Osteoblast (primary cell): ENCODE measurements around the gene SMARCD2. TPM values are rescaled to one million over a fixed set of nuclear protein-coding genes. Genes with fewer than 3 reads are reported as not detected.
A peak's percentile ranks its signal among the peaks of the same experiment; 100 is the strongest.

Experiments used
- DNase-seq: peaks from one replicate; pipeline ENCODE4 v3.0.0; 2011; ENCODE audit warnings: low spot score, mixed read lengths; ENCODE audit not compliant: insufficient read length; ENCODE audit errors: missing footprints
- H2AFZ ChIP-seq: 2 replicates; pipeline ENCODE4 v1.6.0; 2011; ENCODE audit warnings: mild to moderate bottlenecking, low read length
- H3K27ac ChIP-seq: 2 replicates; pipeline ENCODE4 v1.5.1; 2011; ENCODE audit warnings: mild to moderate bottlenecking, low read depth, low read length, moderate library complexity
- H3K27me3 ChIP-seq: 2 replicates; pipeline ENCODE4 v1.6.0; 2012; ENCODE audit warnings: mild to moderate bottlenecking, control low read depth, inconsistent platforms, low read length, moderate library complexity; ENCODE audit not compliant: insufficient read depth
- H3K36me3 ChIP-seq: 2 replicates; pipeline ENCODE4 v1.5.1; 2011; ENCODE audit warnings: mild to moderate bottlenecking, low read length, control low read depth, moderate library complexity; ENCODE audit not compliant: insufficient read depth
- H3K4me1 ChIP-seq: 2 replicates; pipeline ENCODE4 v1.5.1; 2011; ENCODE audit warnings: mild to moderate bottlenecking, low read length, control low read depth, moderate library complexity; ENCODE audit not compliant: insufficient read depth
- H3K4me2 ChIP-seq: 2 replicates; pipeline ENCODE4 v1.6.0; 2011; ENCODE audit warnings: mild to moderate bottlenecking, low read length; ENCODE audit not compliant: insufficient read depth
- H3K4me3 ChIP-seq: fragments of 200-600 bp; sonication (generic); 3 replicates; pipeline ENCODE4 v1.5.1; 2012; ENCODE audit warnings: mild to moderate bottlenecking, low read length, inconsistent platforms; ENCODE audit not compliant: insufficient read depth
- H3K79me2 ChIP-seq: 2 replicates; pipeline ENCODE4 v1.6.0; 2012; ENCODE audit warnings: mild to moderate bottlenecking, low read length, control low read depth, inconsistent platforms; ENCODE audit not compliant: insufficient read depth
- H3K9me3 ChIP-seq: 2 replicates; pipeline ENCODE4 v1.5.1; 2011; ENCODE audit warnings: low read depth, low read length, control low read depth
- H4K20me1 ChIP-seq: 2 replicates; pipeline ENCODE4 v1.6.0; 2012; ENCODE audit warnings: mild to moderate bottlenecking, low read length, control low read depth; ENCODE audit not compliant: insufficient read depth
- total RNA-seq: library from RNA; depleted of rRNA; stranded (reverse); fragments of >200 nt; gene quantifications from 2 replicates; pipeline ENCODE4 v1.2.3, GENCODE V29; 2012
- TF ChIP-seq, protein P1 (sequence below): IDR thresholded peaks from 2 replicates; pipeline ENCODE4 v1.5.1; 2011; ENCODE audit warnings: mild to moderate bottlenecking, low read depth, low read length, moderate library complexity; ENCODE audit errors: extremely low read depth

Gene SMARCD2
- total RNA-seq, 1 donor: 53.9 TPM

DNA sequence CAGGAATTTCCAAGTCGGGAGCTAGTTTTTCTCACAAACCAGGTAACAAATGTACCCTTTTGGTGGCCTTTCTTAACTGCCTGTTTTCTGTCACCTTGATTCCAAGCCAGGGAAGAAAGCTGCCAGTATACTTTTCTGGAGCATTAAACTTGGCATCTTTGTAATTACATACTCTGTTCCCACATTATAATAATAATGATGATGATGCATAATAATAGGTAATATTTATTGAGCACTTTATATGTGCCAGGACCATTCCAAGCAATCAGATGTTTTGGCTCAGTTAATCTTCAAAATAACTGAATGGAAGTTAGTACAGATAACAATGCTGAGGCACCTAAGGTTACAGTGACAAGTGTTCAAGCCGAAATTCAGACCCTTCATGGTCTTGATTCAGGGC lies 26.4 kb downstream of the SMARCD2 start:
- Histone ChIP-seq H3K4me3 (no peak overlapping the region), H3K27me3 (no peaks in the 10 kb centered on the region), H3K79me2 (peaks cover 14% of the 10 kb centered on the region), H3K9me3 (no peaks in the 10 kb centered on the region), H3K36me3 (peaks cover 95% of the 10 kb centered on the region), H2AFZ (no peak overlapping the region), H3K4me2 (no peak overlapping the region), H3K27ac (no peak overlapping the region), H4K20me1 (peaks cover 6% of the 10 kb centered on the region), H3K4me1 (peaks cover 2% of the 10 kb centered on the region)
- no peak for DNase-seq
- TF ChIP-seq, protein P1, sequence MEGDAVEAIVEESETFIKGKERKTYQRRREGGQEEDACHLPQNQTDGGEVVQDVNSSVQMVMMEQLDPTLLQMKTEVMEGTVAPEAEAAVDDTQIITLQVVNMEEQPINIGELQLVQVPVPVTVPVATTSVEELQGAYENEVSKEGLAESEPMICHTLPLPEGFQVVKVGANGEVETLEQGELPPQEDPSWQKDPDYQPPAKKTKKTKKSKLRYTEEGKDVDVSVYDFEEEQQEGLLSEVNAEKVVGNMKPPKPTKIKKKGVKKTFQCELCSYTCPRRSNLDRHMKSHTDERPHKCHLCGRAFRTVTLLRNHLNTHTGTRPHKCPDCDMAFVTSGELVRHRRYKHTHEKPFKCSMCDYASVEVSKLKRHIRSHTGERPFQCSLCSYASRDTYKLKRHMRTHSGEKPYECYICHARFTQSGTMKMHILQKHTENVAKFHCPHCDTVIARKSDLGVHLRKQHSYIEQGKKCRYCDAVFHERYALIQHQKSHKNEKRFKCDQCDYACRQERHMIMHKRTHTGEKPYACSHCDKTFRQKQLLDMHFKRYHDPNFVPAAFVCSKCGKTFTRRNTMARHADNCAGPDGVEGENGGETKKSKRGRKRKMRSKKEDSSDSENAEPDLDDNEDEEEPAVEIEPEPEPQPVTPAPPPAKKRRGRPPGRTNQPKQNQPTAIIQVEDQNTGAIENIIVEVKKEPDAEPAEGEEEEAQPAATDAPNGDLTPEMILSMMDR: no peak

DNA sequence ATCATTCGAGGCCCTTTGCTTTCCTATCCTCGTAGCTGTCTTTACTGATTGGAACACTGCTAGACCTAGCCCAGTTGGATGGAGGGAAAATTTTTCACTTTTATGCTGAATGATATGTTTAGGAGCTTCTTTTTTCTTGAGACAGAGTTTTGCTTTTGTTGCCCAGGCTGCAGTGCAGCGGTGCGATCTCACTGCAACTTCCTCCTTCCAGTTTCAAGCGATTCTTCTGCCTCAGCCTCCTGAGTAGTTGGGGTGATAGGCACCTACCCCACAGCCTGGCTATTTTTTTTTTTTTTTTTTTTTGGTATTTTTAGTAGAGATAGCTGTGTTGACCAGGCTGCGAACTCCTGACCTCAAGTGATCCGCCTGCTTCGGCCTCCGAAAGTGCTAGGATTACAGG lies 32.5 kb downstream of the SMARCD2 start:
- no peak overlapping the region for H2AFZ ChIP-seq
- DNase-seq: no peak
- no peak overlapping the region for H3K4me2 ChIP-seq
- peaks cover 8% of the 10 kb centered on the region for H3K79me2 ChIP-seq
- no peaks in the 10 kb centered on the region for H3K9me3 ChIP-seq
- H3K27ac ChIP-seq: no peak overlapping the region
- H3K4me1 ChIP-seq: no peaks in the 10 kb centered on the region
- peaks cover 92% of the 10 kb centered on the region for H3K36me3 ChIP-seq
- H3K4me3 ChIP-seq: no peak overlapping the region
- TF ChIP-seq, protein P1: no peak
- H3K27me3 ChIP-seq: no peaks in the 10 kb centered on the region
- H4K20me1 ChIP-seq: peaks cover 5% of the 10 kb centered on the region

DNA sequence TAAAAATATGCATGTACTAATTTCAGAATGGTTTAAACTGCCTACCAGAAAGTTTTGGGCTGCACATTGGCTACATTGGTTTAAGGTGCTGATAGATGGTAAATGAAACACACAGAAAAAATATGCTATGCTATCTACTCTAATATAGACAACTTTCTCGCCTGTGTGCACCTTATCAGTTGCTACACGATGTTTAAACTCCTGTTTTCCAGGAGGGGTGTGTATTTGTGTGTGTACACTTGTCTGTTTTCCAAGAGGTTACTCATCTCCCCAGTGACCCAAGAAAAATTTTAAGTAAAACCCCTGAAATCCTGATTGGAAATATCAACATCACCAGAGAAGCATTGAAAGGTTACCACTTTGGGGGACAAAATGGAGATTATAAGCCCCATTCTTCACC lies 36.9 kb downstream of the SMARCD2 start:
- Histone ChIP-seq H4K20me1 (peaks cover 5% of the 10 kb centered on the region), H3K4me3 (no peak overlapping the region), H2AFZ (no peak overlapping the region), H3K4me2 (no peak overlapping the region), H3K27me3 (no peaks in the 10 kb centered on the region), H3K9me3 (no peaks in the 10 kb centered on the region), H3K27ac (no peak overlapping the region), H3K4me1 (no peaks in the 10 kb centered on the region), H3K36me3 (peaks cover 89% of the 10 kb centered on the region), H3K79me2 (peaks cover 11% of the 10 kb centered on the region)
- TF ChIP-seq, protein P1: no peak
- DNase-seq: peak; percentile 36

DNA sequence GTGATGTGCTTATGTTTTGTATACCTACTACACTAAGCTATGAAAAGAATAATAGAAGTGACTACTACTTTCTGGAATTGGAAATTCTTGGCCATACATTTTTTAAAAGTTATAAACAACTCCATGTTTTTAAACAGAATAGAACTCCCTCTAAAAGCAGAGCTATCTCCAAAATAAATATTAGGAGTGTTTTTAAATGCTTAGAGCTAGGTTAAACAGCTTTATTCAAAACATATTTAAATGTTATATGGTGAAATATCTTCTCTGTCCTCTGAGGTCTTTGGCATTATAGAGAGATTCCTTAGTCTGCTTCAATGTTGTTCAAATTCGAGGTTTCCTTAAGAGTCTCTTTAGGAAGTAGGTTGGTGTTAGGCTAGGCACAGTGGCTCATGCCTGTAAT lies 38.2 kb downstream of the SMARCD2 start:
- Histone ChIP-seq H3K27me3 (no peaks in the 10 kb centered on the region), H3K36me3 (peaks cover 89% of the 10 kb centered on the region), H3K4me1 (no peaks in the 10 kb centered on the region), H2AFZ (no peak overlapping the region), H3K27ac (no peak overlapping the region), H4K20me1 (peaks cover 5% of the 10 kb centered on the region), H3K9me3 (no peaks in the 10 kb centered on the region), H3K4me2 (no peak overlapping the region), H3K79me2 (peaks cover 18% of the 10 kb centered on the region), H3K4me3 (no peak overlapping the region)
- TF ChIP-seq, protein P1: no peak
- no peak for DNase-seq
